G401 (cell line): Measurements from ENCODE around the gene C2orf80. TPM values are rescaled to one million over a fixed set of nuclear protein-coding genes. Genes with fewer than 3 reads are reported as not detected.
A peak's percentile ranks its signal among the peaks of the same experiment; 100 is the strongest.
"Not testable (repeated sequence)": the region's sequence is repeated elsewhere in the genome, so short reads cannot be mapped to it uniquely, and the experiment has no call there.

Experiments used
- DNase-seq: peaks from one replicate; pipeline ENCODE4 v3.0.0-alpha.2; 2015; ENCODE audit warnings: low spot score
- in situ Hi-C: cut with HindIII; loops from 2 replicates; pipeline ENCODE4 v1.10.0; 2016; ENCODE audit warnings: low sequenced_read_pairs, mixed read lengths
- total RNA-seq: library from RNA; depleted of rRNA; stranded (reverse); fragments of >200 nt; shearing (Covaris generic); gene quantifications from 2 replicates; pipeline ENCODE4 v1.2.3, GENCODE V29; 2014

C2orf80 gene
- total RNA-seq, 1 experiment from 2014 or later: 30.2 TPM

DNA sequence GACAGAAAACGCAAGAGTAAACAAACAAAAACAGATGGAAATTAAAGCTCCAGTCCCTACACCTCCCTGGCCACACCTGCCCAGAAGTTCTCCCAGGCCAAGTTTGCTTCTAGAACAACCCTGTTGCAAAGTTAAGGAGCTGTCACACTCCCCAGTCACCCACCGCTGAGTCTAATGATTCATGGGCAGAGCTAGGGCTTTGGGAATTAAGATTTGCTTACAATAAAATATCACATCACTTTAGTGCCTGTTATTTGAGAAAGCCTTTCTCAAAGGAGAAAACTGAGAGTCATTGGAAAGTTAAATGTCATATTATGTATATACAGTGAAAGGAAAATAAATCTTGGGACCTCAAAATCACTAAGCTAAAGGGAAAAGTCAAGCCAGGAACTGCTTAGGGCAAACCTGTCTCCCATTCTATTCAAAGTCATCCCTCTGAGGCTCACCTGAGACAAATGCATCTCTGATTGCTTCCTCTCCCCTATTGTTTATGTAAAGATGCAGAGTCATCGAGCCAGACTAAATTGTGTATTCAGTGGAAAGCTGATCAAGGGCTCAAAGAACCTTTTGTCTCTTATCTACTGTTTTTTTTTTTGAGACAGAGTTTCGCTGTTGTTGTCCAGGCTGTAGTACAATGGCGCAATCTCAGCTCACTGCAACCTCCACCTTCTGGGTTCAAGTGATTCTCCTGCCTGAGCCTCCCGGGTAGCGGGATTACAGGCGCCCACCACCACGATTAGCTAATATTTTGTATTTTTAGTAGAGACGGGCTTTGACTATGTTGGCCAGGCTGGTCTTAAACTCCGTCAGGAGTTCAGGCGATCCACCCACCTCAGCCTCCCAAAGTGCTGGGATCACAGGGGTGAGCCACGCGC is 46.7 kb downstream of the C2orf80 start:
- DNase-seq: no peak
- in situ Hi-C loops: no loop called here

- in situ Hi-C loops: no loop called here
- DNase-seq: no peak
Observed at GRCh38 chr2:208142240-208142924, 47.4 kb downstream of the C2orf80 start.

DNA sequence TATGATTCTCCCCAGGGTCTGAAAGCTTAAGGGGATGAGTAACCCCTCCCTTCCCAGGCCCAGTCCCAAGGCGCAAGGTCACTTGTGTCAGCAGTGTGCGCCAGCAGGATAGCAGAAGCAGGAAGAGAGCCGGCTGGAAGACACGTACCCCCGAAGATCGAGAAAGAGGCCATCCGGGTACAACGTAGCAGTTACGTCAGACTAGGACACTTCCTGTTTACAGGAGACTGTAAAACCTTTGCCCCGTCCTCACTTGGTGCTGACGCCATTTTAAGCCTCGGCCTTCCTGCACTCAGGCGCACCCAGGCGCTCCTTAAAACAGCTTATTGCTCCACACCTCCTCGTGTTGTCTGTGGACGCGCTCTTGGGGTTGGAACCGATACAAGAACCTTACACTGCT is 50.4 kb downstream of the C2orf80 start:
- DNase-seq: no peak
- in situ Hi-C loops: no loop called here

DNA sequence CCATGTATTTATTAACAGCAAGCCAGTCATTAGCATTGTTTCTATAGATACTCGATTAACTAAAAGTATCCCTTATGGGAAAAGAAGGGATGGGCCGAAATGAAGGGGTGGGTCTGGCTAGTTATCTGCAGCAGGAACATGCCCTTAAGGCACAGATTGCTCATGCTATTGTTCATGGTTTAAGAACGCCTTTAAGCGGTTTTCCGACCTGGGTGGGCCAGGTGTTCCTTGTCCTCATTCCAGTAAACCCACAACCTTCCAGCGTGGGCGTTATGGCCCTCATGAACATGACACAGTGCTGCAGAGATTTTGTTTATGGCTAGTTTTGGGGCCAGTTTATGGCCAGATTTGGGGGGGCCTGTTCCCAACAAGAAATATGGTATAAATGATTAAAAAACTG is 51.5 kb downstream of the C2orf80 start:
- DNase-seq, in situ Hi-C loops: not testable (repeated sequence)

DNA sequence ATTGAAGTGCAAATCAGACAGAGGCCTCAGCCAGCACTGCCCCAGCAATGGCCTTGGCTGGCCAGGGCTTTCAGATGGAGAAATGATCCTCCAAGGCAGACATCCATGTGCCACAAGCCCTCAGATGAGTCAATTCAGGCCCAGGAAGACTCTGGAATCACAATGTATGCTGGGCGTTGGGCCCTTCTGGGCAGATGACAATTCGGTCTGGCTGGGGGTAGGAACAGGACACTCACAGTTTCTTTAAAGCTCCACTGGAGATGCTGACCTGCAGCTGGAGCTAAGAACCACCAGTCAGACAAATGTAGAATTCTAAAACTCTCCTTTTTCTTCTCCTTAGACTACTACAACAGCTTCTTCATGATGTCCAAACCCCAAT is 53.1 kb downstream of the C2orf80 start:
- in situ Hi-C loops: no loop called here
- DNase-seq: no peak

DNA sequence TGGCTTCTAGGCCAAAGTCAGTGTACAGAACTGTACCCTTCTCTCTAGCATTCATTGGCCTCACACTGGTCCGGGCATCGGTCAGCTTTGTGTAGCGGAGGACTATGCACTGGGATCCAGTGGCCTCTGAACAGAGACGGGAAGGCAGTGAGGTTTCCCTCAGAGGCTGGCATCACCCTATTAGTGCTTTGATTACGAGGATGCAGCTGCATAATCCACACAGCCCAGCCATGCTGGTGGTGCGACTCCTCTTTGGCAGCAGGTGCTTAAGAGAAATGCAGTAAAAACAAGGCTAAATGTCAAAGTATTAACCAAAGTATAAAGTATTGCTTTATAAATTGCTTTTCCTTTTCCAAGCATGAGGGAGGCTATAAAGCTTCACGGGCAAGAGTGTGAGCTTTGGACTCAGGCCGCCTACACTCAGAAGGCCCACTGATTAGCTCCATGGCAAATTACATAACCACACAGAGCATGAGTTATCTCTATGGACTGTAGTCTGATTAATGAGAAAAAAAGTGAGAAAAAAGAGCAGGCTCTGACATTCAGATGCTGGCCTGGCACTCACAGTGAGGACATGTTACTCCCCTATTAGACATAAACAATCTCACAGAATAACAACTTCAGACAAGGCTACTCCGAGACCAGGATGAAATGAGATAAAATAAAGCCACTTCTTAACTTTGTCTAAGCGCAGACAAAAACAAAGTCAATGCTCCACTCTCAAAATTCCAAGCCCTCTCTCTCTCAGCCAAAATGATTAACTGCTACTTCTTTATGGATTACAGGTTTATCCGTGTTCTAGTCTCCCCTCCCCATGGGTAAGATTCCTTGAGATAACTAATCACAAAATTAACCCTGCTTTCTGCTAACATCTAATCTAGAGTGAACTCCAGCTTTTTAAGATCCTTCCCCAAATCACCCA is 53.8 kb downstream of the C2orf80 start:
- DNase-seq: no peak
- in situ Hi-C loops: no loop called here

DNA sequence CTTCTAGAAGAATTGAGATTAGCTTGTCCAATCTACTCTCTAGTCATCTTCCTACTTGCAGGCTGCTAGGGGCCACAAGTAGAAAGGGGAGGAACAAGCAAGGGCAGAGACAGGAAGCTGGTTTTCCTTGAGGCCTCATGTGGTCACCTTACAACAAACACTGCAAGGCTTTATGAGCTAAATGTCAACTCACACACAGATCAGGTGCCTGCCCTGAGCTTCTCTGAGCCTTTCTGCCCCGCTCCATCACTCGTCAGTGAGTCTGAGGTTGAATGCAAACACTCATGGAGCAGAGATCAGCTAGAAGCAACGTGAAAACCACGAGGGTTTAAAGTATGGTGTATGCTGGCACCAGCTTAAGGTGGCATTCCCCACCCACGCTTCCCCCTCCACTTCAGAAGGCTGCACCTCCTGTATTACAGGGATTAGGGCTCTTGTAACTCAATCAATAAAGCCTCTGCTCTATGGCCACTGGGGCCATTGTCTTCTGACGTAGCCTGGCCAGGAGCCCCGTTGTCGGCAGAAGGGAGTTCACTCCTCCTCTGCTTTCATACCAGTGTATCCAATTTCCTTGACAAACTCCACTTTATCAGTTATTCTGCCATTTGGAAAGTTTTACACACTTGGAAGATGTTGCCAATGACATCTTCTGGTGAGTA is 54.8 kb downstream of the C2orf80 start:
- peak; percentile 10 for DNase-seq
- in situ Hi-C loops: no loop called here

DNA sequence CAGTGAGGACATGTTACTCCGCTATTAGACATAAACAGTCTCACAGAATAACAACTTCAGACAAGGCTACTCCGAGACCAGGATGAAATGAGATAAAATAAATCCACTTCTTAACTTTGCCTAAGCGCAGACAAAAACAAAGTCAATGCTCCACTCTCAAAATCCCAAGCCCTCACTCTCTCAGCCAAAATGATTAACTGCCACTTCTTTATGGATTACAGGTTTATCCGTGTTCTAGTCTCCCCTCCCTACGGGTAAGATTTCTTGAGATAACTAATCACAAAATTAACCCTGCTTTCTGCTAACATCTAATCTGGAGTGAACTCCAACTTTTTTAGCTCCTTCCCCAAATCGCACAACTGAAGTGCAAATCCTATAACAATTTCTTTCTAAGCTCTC is 59.1 kb downstream of the C2orf80 start:
- in situ Hi-C loops: no loop called here
- DNase-seq: no peak

DNA sequence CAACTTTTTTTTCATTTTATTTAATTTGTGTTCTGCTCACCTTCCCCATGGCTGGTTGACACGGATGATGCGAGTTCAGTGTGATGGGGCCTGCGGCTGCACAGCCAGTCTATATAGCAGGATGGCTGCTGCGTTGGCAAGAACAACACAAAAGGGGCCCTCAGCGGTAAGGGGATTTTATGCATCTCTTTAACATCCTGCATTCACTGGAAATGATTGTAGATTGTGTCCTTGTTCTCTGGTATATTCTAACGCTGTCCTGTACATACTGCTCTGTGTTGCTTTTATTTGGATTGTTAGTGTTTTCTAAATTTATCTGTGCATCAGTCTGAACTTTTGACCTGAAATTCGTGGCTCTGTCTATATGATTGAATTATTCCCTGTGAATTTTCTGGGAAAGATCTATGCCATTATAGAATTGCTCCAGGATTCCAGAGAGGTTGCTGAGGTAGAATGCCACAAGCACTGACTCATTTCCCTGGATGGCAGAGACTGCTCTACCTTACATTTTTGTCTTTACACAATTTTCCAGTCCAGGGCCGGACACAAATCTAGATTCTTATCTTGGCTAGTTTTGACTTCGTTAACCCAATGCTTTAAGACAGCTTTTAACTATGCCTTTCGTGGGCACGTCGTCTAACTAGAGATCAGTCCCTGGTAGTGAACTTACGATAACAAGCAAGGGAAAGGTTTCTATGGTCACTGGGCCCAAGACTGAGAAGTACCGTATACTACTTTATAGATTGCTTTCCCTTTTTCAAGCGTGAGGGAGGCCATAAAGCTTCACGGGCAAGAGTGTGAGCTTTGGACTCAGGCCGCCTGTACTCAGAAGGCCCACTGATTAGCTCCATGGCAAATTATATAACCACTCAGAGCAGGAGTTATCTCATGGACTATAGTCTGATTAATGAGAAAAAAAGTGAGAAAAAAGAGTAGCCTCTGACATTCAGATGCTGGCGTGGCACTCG is 59.8 kb downstream of the C2orf80 start, which contains the start of gene CRYGC:
TSS of gene CRYGC (minus strand) at position 85 of the 968 bp plus-strand sequence. CDS start at position 49, 36 bp downstream.
- in situ Hi-C loops: no loop called here
- DNase-seq: no peak

DNA sequence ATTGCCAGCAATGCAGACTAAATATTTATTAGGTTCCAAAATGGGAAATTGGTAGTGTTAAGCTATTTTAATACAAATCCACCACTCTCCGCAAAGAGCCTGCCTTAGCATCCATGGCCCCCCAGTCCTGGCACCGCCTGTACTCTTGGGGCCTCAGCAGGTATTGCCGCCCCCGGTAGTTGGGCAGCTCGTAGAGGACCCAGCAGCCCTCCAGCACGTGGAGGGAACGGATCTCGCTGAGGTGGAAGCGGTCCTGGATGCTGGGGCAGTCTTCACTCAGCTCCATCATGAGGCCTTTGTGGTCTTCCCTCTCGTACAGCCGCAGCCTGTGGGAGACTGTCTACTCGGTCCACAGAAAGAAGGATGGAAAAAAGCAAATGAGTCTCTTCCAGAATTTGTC is 61.7 kb downstream of the C2orf80 start:
- in situ Hi-C loops: no loop called here
- DNase-seq: no peak

- in situ Hi-C loops: no loop called here
- no peak for DNase-seq
Observed at GRCh38 chr2:208127090-208127489, 62.7 kb downstream of the C2orf80 start.

GRCh38 chr2:208125251-208125650 is 64.6 kb downstream of the C2orf80 start:
- in situ Hi-C loops: no loop called here
- no peak for DNase-seq

- DNase-seq: not testable (repeated sequence)
- in situ Hi-C loops: loop anchor here (25.0 kb wide), 1 partner anchor 113 kb away; no protein-coding TSS in a partner anchor
Observed at GRCh38 chr2:208124013-208124715, 65.7 kb downstream of the C2orf80 start, which contains the start of gene CRYGD. TSS of gene CRYGD (minus strand) at chr2:208124524. CDS start at chr2:208124473, 51 bp downstream.

DNA sequence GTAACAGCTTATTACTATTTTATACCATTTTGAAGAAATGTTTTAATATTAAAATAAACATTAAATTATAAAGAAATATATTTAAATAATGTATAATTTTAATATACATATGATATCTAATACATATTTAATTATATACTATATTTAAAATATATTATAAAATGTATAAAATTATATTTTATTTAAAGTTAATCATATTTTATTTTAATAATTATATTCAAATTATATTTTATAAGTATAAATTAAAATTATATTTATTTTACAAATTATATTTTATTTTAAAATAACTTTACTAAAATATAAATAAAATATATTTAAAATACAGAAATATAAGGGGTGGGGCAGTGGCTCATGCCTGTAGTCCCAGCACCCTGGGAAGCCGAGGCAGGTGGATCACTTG is 67.6 kb downstream of the C2orf80 start:
- no peak for DNase-seq
- in situ Hi-C loops: loop anchor here (25.0 kb wide), 1 partner anchor 115 kb away; no protein-coding TSS in a partner anchor

- in situ Hi-C loops: loop anchor here (25.0 kb wide), 1 partner anchor 118 kb away; no protein-coding TSS in a partner anchor
- no peak for DNase-seq
Observed at GRCh38 chr2:208118918-208119317, 70.9 kb downstream of the C2orf80 start.

GRCh38 chr2:208117390-208117789 is 72.4 kb downstream of the C2orf80 start:
- in situ Hi-C loops: loop anchor here (25.0 kb wide), 1 partner anchor 120 kb away; no protein-coding TSS in a partner anchor
- DNase-seq: not testable (repeated sequence)
